Keratinocyte (primary cell): ENCODE results near the gene JAG2.

ENCODE experiments used
- EZH2 ChIP-seq: IDR thresholded peaks from one replicate; pipeline ENCODE4 v1.6.1; 2012; ENCODE audit warnings: inconsistent platforms, mild to moderate bottlenecking, low read length, moderate library complexity
- TF ChIP-seq, protein P1 (sequence below), 3 experiments: IDR thresholded peaks in 1 of 3; conservative IDR thresholded peaks in 1 of 3; optimal IDR thresholded peaks in 1 of 3; 2 replicates in 2 of 3; 3 replicates in 1 of 3; pipeline versions ENCODE3 to v1.5.1; 2011; ENCODE audit warnings: low read length in 3 of 3, mild to moderate bottlenecking in 3 of 3, moderate library complexity in 2 of 3, control low read depth in 1 of 3, inconsistent platforms in 1 of 3; ENCODE audit not compliant: insufficient read depth in 2 of 3; ENCODE audit errors: extremely low read depth in 1 of 3

DNA sequence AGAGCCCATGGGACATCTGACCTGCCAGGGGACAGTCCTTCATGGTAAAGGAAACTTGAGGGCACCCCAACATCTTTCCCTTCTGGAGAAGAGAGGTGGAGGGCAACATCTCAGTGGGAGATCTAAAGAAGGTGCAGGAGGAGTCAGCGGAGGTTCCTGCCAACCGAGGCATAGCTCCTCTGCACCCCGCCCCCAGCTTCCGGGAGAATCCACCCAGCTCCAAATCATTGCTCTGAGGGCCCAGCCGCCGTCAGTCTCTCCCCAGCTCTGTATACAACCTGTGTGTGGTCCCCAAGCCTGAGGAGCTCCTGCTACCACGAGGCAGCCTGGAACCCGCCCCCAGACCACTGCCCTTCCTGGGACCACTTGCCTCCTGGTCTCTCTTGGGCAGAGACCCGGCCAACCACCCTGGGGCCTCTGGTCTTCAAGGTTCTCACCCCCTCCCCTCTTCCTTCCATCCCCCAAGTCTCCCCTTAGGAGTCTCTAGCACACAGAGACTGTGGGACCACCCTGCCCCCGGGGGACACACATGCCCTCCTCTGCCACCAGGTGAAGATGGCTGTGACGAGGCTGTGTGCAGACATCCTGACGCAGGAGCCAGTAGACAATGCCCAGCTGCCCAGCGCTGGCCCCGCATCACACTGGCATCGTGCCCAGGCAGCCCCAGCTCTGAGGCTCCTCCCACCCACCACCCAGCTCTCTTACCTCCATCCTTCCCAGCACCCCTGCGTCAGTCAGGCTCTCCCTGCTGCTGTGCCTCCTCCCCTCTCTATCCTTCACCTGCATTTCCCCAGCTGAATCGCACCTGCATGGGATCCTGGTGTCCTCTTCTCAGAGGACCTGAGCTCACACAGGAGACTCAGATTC, 25.6 kb upstream of the JAG2 start:
- TF ChIP-seq, protein P1, sequence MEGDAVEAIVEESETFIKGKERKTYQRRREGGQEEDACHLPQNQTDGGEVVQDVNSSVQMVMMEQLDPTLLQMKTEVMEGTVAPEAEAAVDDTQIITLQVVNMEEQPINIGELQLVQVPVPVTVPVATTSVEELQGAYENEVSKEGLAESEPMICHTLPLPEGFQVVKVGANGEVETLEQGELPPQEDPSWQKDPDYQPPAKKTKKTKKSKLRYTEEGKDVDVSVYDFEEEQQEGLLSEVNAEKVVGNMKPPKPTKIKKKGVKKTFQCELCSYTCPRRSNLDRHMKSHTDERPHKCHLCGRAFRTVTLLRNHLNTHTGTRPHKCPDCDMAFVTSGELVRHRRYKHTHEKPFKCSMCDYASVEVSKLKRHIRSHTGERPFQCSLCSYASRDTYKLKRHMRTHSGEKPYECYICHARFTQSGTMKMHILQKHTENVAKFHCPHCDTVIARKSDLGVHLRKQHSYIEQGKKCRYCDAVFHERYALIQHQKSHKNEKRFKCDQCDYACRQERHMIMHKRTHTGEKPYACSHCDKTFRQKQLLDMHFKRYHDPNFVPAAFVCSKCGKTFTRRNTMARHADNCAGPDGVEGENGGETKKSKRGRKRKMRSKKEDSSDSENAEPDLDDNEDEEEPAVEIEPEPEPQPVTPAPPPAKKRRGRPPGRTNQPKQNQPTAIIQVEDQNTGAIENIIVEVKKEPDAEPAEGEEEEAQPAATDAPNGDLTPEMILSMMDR (optimal IDR thresholded peaks at IDR 0.05 in 1 of 3, IDR thresholded peaks at IDR 0.05 in 1 of 3, conservative IDR thresholded peaks at IDR 0.05 in 1 of 3; ENCODE audit: extremely low read depth in 1 of 3, insufficient read depth in 2 of 3, low read length in 3 of 3): no peak
- no peak for TF ChIP-seq EZH2
